AG04450 (cell line): ENCODE measurements around the gene RIPOR1. TPM values are rescaled to one million over a fixed set of nuclear protein-coding genes. Genes with fewer than 3 reads are reported as not detected.
A peak's percentile ranks its signal among the peaks of the same experiment; 100 is the strongest.
"Not testable (repeated sequence)": the region's sequence is repeated elsewhere in the genome, so short reads cannot be mapped to it uniquely, and the experiment has no call there.

Source experiments
- CTCF ChIA-PET: fragments of 300-600, 350-600 bp; formaldehyde crosslinking; extraction: SDS; loops from one replicate; lab custom pipeline; 2022; ENCODE audit warnings: antibody characterized with exemption, inconsistent platforms; lab: Charles Lee
- POLR2A ChIA-PET: fragments of 350-600 bp; formaldehyde crosslinking; extraction: SDS; loops from one replicate; lab custom pipeline; 2021; ENCODE audit warnings: antibody characterized with exemption, inconsistent platforms; lab: Yijun Ruan, JAX
- DNase-seq: peaks from one replicate; pipeline ENCODE4 v3.0.0-alpha.2; 2011; ENCODE audit warnings: low read depth, low spot score
- H3K27ac ChIP-seq: one replicate; pipeline ENCODE4 v1.5.1; 2012; ENCODE audit warnings: low read depth, low read length, control low read depth
- H3K27me3 ChIP-seq: one replicate; pipeline ENCODE4 v1.6.0; 2012; ENCODE audit warnings: low read length; ENCODE audit not compliant: control insufficient read depth, insufficient read depth
- H3K4me3 ChIP-seq: 2 replicates; pipeline ENCODE4 v1.5.1; 2011; ENCODE audit warnings: mild to moderate bottlenecking, low read depth, low read length, control low read depth
- H3K9me3 ChIP-seq: 2 replicates; pipeline ENCODE4 v1.5.1; 2012; ENCODE audit warnings: low read length; ENCODE audit not compliant: control insufficient read depth, insufficient read depth
- CTCF ChIP-seq: IDR thresholded peaks from 2 replicates; pipeline ENCODE4 v1.5.1; 2011; ENCODE audit warnings: low read depth, low read length, control low read depth, inconsistent platforms
- polyA plus RNA-seq: library from polyadenylated mRNA; depleted of rRNA; stranded (reverse); fragments of >200 nt; gene quantifications from 2 replicates; pipeline ENCODE4 v1.2.3, GENCODE V29; 2011

RIPOR1 gene
- polyA plus RNA-seq, 1 experiment = 9.9 TPM

GRCh38 chr16:67506468-67506867, 22.2 kb upstream of the RIPOR1 start:
- ChIA-PET POLR2A (interaction anchor here (0.6 kb wide), 1 partner anchor 168 kb away, joined by 3 read pairs; no protein-coding TSS in a partner anchor), CTCF (interaction anchor here (0.6 to 1.1 kb wide), 3 partner anchors 8 to 115 kb away, joined by 3 to 6 read pairs (median 3); no protein-coding TSS in a partner anchor)
- TF ChIP-seq CTCF = no peak

GRCh38 chr16:67509016-67509415, 19.6 kb upstream of the RIPOR1 start:
- H3K27ac ChIP-seq = no peak overlapping the region
- no peak overlapping the region for H3K4me3 ChIP-seq
- no peaks in the 10 kb centered on the region for H3K9me3 ChIP-seq
- CTCF ChIA-PET = interaction anchor here (0.6 kb wide), 1 partner anchor 74 kb away, joined by 8 read pairs; no protein-coding TSS in a partner anchor
- H3K27me3 ChIP-seq = no peaks in the 10 kb centered on the region
- no peak for TF ChIP-seq CTCF
- no peak for DNase-seq
- POLR2A ChIA-PET = interaction anchor here (0.6 kb wide), 1 partner anchor 73 kb away, joined by 5 read pairs; no protein-coding TSS in a partner anchor

More at GRCh38 chr16:67506468-67506867, 22.2 kb upstream of the RIPOR1 start:
- Histone ChIP-seq H3K27me3 (no peaks in the 10 kb centered on the region), H3K27ac (no peak overlapping the region), H3K4me3 (no peak overlapping the region), H3K9me3 (no peaks in the 10 kb centered on the region)
- no peak for DNase-seq

GRCh38 chr16:67513892-67514291, 14.7 kb upstream of the RIPOR1 start:
- not testable (repeated sequence) for H3K27me3 ChIP-seq, H3K27ac ChIP-seq, H3K9me3 ChIP-seq, DNase-seq, H3K4me3 ChIP-seq
- ChIA-PET CTCF (interaction anchor here (0.6 to 4.7 kb wide), 24 partner anchors 9 to 721 kb away, joined by 3 to 91 read pairs (median 4); partner anchors contain the start of genes ACD and ATP6V0D1), POLR2A (interaction anchor here (0.6 to 0.8 kb wide), 4 partner anchors 23 to 334 kb away, joined by 3 to 7 read pairs (median 3); partner anchors contain the start of gene ATP6V0D1)

GRCh38 chr16:67514382-67514828, 14.2 kb upstream of the RIPOR1 start:
- Histone ChIP-seq H3K4me3 (no peak overlapping the region), H3K27ac (no peak overlapping the region), H3K9me3 (no peaks in the 10 kb centered on the region), H3K27me3 (no peaks in the 10 kb centered on the region)
- ChIA-PET CTCF (interaction anchor here (0.5 to 4.7 kb wide), 25 partner anchors 10 to 720 kb away, joined by 3 to 91 read pairs (median 4); partner anchors contain the start of genes ACD and ATP6V0D1), POLR2A (interaction anchor here (0.6 to 0.8 kb wide), 4 partner anchors 24 to 335 kb away, joined by 3 to 7 read pairs (median 3); partner anchors contain the start of gene ATP6V0D1)
- peak; percentile 75 for TF ChIP-seq CTCF
- DNase-seq = peak; percentile 65

GRCh38 chr16:67516296-67517154, 12.1 kb upstream of the RIPOR1 start:
- Histone ChIP-seq H3K4me3 (no peak overlapping the region), H3K27me3 (no peaks in the 10 kb centered on the region), H3K27ac (peak overlapping the region; percentile 61), H3K9me3 (no peaks in the 10 kb centered on the region)
- TF ChIP-seq CTCF = no peak
- no peak for DNase-seq
- CTCF ChIA-PET = interaction anchor here (0.6 to 4.7 kb wide), 7 partner anchors 20 to 156 kb away, joined by 3 to 54 read pairs (median 4); partner anchors contain the start of gene ATP6V0D1
- POLR2A ChIA-PET = no interaction called here
